ENCODE measurements around the gene MED31.
A peak's percentile ranks its signal among the peaks of the same experiment; 100 is the strongest.

Gene MED31

DNA sequence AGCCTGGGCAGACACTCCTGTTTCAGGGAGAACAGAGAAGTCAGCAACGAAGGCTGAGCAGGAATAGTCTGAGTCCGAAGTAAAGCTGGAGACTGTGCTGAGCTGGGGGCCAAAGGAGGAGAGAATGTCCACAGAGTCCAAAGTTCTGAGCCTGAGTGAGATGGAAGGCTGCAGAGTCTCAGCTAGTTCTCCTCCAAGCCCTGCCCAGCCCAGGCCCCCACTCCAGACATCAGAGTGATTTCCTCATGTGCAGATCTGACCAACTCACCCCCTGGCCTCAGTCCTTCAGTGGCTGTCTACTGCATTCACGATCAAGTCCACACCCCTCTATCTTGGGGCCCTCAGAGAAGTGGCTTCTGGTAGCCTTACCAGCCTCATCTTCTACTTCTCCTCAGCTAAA, 40.1 kb upstream of the MED31 start:
- no peak overlapping the region for H3K27ac ChIP-seq
- no peak for TF ChIP-seq ZFX (IDR thresholded peaks at IDR 0.05; ENCODE audit: borderline replicate concordance)
- TF ChIP-seq, protein P1, sequence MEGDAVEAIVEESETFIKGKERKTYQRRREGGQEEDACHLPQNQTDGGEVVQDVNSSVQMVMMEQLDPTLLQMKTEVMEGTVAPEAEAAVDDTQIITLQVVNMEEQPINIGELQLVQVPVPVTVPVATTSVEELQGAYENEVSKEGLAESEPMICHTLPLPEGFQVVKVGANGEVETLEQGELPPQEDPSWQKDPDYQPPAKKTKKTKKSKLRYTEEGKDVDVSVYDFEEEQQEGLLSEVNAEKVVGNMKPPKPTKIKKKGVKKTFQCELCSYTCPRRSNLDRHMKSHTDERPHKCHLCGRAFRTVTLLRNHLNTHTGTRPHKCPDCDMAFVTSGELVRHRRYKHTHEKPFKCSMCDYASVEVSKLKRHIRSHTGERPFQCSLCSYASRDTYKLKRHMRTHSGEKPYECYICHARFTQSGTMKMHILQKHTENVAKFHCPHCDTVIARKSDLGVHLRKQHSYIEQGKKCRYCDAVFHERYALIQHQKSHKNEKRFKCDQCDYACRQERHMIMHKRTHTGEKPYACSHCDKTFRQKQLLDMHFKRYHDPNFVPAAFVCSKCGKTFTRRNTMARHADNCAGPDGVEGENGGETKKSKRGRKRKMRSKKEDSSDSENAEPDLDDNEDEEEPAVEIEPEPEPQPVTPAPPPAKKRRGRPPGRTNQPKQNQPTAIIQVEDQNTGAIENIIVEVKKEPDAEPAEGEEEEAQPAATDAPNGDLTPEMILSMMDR (IDR thresholded peaks at IDR 0.05), result no peak

DNA sequence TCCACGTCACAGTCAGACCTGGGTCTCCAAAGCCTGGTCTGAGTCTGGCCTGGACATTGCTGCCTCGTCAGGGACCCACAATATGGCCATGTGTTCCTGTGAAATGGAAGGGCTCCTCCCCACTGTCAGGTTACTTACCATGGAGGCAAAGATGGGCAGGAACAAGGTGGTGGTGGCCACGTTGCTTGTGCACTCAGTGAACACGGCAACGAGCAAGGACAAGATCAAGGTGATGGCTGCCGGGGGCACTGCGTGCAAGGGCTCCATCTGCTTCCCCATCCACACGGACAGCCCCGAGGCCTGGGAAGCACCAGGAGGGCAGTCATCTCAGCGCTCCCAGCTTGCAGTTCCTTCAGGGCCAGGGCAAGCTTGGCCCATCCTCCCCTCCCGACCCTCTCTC, 39.2 kb upstream of the MED31 start:
- no peak for TF ChIP-seq ZFX (IDR thresholded peaks at IDR 0.05; ENCODE audit: borderline replicate concordance)
- TF ChIP-seq, protein P1 (IDR thresholded peaks at IDR 0.05), result no peak
- no peak overlapping the region for H3K27ac ChIP-seq

DNA sequence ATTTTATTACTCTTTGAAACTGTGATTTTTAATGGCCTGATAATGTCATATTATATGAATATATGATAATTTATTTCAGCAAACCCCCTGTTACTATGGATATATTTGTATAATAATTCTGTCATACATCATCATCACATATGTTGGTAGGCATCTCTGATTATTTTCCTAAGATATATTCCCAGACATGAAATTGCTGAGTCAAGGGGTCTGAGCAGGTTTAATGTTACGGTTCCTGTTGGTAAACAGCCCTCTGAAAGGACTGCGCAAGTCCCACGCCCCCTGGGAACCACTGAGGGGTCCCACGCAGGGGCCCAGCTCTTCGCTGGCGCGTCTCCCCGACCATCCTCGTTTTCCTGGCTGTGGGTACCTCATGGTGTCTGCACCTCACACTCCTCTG, 37.5 kb upstream of the MED31 start:
- TF ChIP-seq ZFX (IDR thresholded peaks at IDR 0.05; ENCODE audit: borderline replicate concordance), result no peak
- TF ChIP-seq, protein P1 (IDR thresholded peaks at IDR 0.05), result no peak
- H3K27ac ChIP-seq, result no peak overlapping the region

DNA sequence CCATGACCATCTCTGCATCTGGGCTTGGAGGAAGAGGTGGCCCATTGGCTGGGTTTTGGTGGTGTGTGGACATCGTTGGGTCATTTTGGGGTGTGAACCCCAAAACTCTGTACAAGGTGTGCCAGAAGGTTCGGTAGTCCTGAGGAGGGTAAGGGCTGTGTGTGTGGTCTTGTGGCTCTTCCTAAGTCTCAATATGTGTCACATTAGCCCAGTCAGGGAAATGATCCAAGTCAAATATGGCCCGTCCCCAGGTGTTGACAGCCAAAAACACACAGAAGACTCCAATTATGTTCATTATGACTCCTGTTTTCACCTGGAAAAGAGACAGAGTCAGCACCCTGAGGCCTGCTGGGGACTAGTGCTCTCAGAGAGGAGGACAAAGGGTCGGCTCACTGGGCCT, 34.6 kb upstream of the MED31 start:
- TF ChIP-seq, protein P1 (IDR thresholded peaks at IDR 0.05), result no peak
- no peak for TF ChIP-seq ZFX (IDR thresholded peaks at IDR 0.05; ENCODE audit: borderline replicate concordance)
- no peak overlapping the region for H3K27ac ChIP-seq

DNA sequence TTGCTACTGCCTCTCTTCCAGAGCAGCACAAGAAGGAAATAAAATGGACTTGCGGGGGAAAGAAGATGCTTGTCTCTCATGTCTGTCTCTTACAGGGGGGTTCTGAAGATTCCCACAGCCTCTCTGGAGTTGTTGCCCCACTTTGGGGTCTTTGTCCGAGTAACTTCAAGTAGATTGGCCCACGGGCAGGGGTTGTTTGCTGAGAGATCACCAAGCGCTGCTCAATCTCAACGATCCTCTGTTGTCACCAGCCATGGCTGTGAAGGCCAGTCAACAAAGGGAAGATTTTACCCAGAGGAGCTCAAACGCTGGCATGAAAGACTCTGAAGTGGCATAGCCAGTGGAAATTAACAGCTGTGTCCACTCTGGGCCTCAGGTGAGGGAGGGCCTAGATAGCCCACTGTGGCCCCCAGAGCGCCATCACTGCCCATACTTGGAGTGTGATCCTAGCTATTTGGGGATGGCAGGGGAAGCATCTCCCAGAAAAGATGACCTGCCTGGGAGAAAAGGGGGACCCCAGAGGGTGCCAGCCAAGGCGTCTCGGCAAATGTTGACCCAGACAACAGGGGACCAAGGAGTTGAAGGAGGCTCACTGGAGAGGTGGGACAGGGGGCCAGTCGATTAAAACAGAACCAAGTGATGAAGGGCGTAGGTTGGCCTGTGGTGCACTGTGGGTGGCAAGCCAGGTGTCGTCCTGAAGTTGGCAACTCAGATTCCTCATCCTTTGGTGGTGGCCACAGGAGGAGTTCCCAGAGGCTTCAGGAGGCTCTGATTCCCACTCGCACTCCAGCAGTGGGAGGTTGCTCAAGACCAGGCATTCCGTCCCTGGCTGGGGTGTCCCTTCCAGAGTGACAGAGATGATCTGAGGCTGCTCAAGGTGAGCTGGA, 33.7 kb upstream of the MED31 start:
- no peak for TF ChIP-seq ZFX (IDR thresholded peaks at IDR 0.05; ENCODE audit: borderline replicate concordance)
- TF ChIP-seq, protein P1 (IDR thresholded peaks at IDR 0.05), result no peak
- no peak overlapping the region for H3K27ac ChIP-seq

DNA sequence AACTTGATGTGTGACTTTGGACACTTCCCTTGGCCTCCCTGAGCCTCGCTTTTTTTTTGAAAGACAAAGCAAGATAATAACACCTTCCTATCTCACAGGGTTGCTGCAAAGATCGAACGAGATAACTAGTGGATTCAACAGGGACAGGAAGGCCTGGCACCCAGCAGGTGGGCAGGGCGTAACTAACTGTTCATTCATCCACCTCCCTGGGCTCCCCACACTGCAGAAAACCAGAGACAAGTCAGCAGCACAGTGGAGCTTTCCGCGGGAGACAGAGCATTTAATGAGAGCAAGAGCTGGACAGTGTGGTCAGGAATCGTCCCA, 33.0 kb upstream of the MED31 start:
- H3K27ac ChIP-seq, result no peak overlapping the region
- no peak for TF ChIP-seq ZFX (IDR thresholded peaks at IDR 0.05; ENCODE audit: borderline replicate concordance)
- TF ChIP-seq, protein P1 (IDR thresholded peaks at IDR 0.05), result no peak

DNA sequence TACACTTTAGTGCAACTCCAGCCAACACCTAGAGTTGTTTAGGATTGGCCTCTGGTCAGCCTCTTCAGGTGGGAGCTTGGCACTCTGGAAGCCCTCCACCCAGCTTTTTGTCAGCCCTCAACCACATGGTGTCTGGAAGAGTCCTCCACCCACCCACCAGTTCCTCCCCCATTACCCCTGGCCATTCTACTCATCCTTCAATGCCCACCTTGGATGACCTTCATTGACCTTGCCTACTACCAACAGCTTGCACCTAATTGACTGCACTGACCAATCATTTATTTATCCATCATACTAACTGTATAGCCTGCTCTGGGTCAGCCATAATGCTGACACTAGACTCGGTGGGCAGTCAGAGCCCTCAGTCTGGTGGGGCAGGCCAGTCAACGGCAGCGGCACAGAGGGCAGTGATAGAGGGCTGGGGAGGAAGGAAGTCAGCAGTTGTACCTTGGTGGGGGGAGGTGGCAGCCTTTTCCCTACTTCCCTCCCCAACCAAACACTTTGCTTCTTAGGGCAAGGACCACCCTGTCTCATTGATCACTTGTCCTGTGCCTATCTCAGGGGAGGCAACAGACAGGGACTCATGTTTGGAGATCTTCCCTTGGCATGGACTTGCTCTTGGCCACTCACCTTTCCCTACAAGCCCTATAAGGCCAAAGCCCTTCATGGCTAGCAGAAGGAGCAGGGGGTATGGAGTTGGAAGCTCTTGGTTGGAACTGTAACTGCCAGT, 32.5 kb upstream of the MED31 start:
- TF ChIP-seq ZFX (IDR thresholded peaks at IDR 0.05; ENCODE audit: borderline replicate concordance), result no peak
- TF ChIP-seq, protein P1 (IDR thresholded peaks at IDR 0.05), result no peak
- H3K27ac ChIP-seq, result 0 out of 2 replicates have a peak overlapping the region, but pooled peaks have one; percentile 8

Data from 22Rv1 (cell line).